SK-N-SH (cell line): Measurements from ENCODE around the gene TBCD. TPM values are rescaled to one million over a fixed set of nuclear protein-coding genes. Genes with fewer than 3 reads are reported as not detected.

ENCODE experiments used
- CTCF ChIA-PET: fragments of 300-600, 350-600 bp; formaldehyde crosslinking; extraction: SDS; loops from one replicate; lab custom pipeline; 2021; lab: Yijun Ruan, JAX
- POLR2A ChIA-PET: fragments of 350-600 bp; sonication (Branson Sonifier 250); formaldehyde crosslinking; extraction: SDS; loops from one replicate; lab custom pipeline; 2020; ENCODE audit warnings: antibody characterized with exemption, inconsistent platforms; lab: Yijun Ruan, JAX
- DNase-seq: peaks from one replicate; pipeline ENCODE4 v3.0.0; 2012
- H2AFZ ChIP-seq: fragments of 200-600 bp; sonication (generic); 2 replicates; pipeline ENCODE4 v1.8.1; 2016; ENCODE audit warnings: antibody characterized with exemption, mild to moderate bottlenecking, low read depth
- H3F3A ChIP-seq: fragments of 200-600 bp; sonication (generic); replicated peaks from 2 replicates; pipeline ENCODE3; 2016; ENCODE audit warnings: antibody characterized with exemption, mild to moderate bottlenecking; ENCODE audit not compliant: insufficient read depth
- H3K27ac ChIP-seq, 2 experiments: fragments of 200-500 bp in 1 of 2; fragments of 200-600 bp in 1 of 2; sonication (Bioruptor generic) in 1 of 2; sonication (generic), shearing (Covaris generic) in 1 of 2; 2 replicates each; pipeline versions ENCODE4 v1.5.1 to v1.6.1; 2014 to 2016; ENCODE audit warnings: low read depth in 2 of 2, inconsistent platforms in 1 of 2, low read length in 1 of 2, mild to moderate bottlenecking in 1 of 2, mixed read lengths in 1 of 2
- H3K27me3 ChIP-seq: fragments of 200-600 bp; sonication (generic), shearing (Covaris generic); 2 replicates; pipeline ENCODE4 v1.6.1; 2016; ENCODE audit warnings: mixed run types; ENCODE audit not compliant: insufficient read depth
- H3K36me3 ChIP-seq, 2 experiments: fragments of 200-500 bp in 1 of 2; fragments of 200-600 bp in 1 of 2; sonication (Bioruptor generic) in 1 of 2; sonication (generic) in 1 of 2; replicated peaks in 1 of 2; 2 replicates each; pipeline versions ENCODE3 to v1.5.1; 2014 to 2016; ENCODE audit warnings: low read length in 1 of 2, mild to moderate bottlenecking in 1 of 2; ENCODE audit not compliant: insufficient read depth in 2 of 2, control insufficient read depth in 1 of 2
- H3K4me1 ChIP-seq, 2 experiments: fragments of 200-500 bp in 1 of 2; fragments of 200-600 bp in 1 of 2; sonication (Bioruptor generic) in 1 of 2; sonication (generic), shearing (Covaris generic) in 1 of 2; 2 replicates each; pipeline versions ENCODE4 v1.5.1 to v1.6.1; 2014 to 2016; ENCODE audit warnings: low read depth in 1 of 2, low read length in 1 of 2, mixed run types in 1 of 2; ENCODE audit not compliant: insufficient read depth in 2 of 2, control insufficient read depth in 1 of 2
- H3K4me2 ChIP-seq: fragments of 200-600 bp; sonication (generic), shearing (Covaris generic); 2 replicates; pipeline ENCODE4 v1.6.1; 2017; ENCODE audit warnings: mixed run types
- H3K4me3 ChIP-seq, 2 experiments: fragments of 200-500 bp in 1 of 2; fragments of 200-600 bp in 1 of 2; sonication (Bioruptor generic) in 1 of 2; sonication (generic), shearing (Covaris generic) in 1 of 2; 2 replicates each; pipeline versions ENCODE4 v1.5.1 to v1.8.1; 2014 to 2016; ENCODE audit warnings: low read depth in 2 of 2, inconsistent platforms in 1 of 2, low read length in 1 of 2, mild to moderate bottlenecking in 1 of 2, mixed read lengths in 1 of 2, moderate library complexity in 1 of 2
- H3K79me2 ChIP-seq: fragments of 200-600 bp; sonication (generic); 2 replicates; pipeline ENCODE4 v1.8.1; 2017; ENCODE audit warnings: mild to moderate bottlenecking; ENCODE audit not compliant: insufficient read depth
- H3K9ac ChIP-seq: fragments of 200-600 bp; sonication (generic); 2 replicates; pipeline ENCODE4 v1.6.1; 2017; ENCODE audit warnings: mixed run types
- H3K9me2 ChIP-seq: fragments of 200-600 bp; sonication (generic); 2 replicates; pipeline ENCODE4 v1.6.1; 2017; ENCODE audit warnings: mixed run types
- H3K9me3 ChIP-seq: fragments of 200-600 bp; sonication (generic); 2 replicates; pipeline ENCODE4 v1.6.1; 2017; ENCODE audit warnings: mixed run types, mild to moderate bottlenecking, moderate library complexity
- H4K20me1 ChIP-seq: fragments of 200-600 bp; sonication (generic); 2 replicates; pipeline ENCODE4 v1.6.1; 2017; ENCODE audit warnings: mild to moderate bottlenecking, mixed run types; ENCODE audit not compliant: insufficient read depth
- CHD2 ChIP-seq: fragments of 150-350 bp; IDR thresholded peaks from 2 replicates; pipeline ENCODE4 v1.6.1; 2018; ENCODE audit warnings: low read length; ENCODE audit not compliant: partially characterized antibody
- ELF1 ChIP-seq: IDR thresholded peaks from 2 replicates; pipeline ENCODE4 v1.4.0; 2012
- EP300 ChIP-seq, 2 experiments: IDR thresholded peaks; 2 replicates each; pipeline versions ENCODE4 v1.4.0 to v1.6.1; 2012; ENCODE audit warnings: borderline replicate concordance in 1 of 2, low read depth in 1 of 2, low read length in 1 of 2
- EZH2phosphoT487 ChIP-seq: fragments of 200-600 bp; sonication (generic); IDR thresholded peaks from 2 replicates; pipeline ENCODE4 v1.6.1; 2017; ENCODE audit warnings: low read depth, mixed run types, mild to moderate bottlenecking, antibody characterized with exemption, moderate library complexity, borderline replicate concordance
- FOXM1 ChIP-seq: IDR thresholded peaks from 2 replicates; pipeline ENCODE4 v1.4.0; 2012; ENCODE audit warnings: low read depth, mild to moderate bottlenecking
- JUND ChIP-seq: IDR thresholded peaks from 2 replicates; pipeline ENCODE4 v1.4.0; 2012
- MEF2A ChIP-seq: IDR thresholded peaks from 2 replicates; pipeline ENCODE4 v1.4.0; 2012; ENCODE audit warnings: low read depth, borderline replicate concordance
- NFIC ChIP-seq: IDR thresholded peaks from 2 replicates; pipeline ENCODE4 v1.4.0; 2012; ENCODE audit warnings: borderline replicate concordance
- NRF1 ChIP-seq: IDR thresholded peaks from 2 replicates; pipeline ENCODE4 v1.6.1; 2012; ENCODE audit warnings: low read depth, mild to moderate bottlenecking, low read length
- PBX3 ChIP-seq: IDR thresholded peaks from 2 replicates; pipeline ENCODE4; 2012
- RAD21 ChIP-seq: IDR thresholded peaks from 2 replicates; pipeline ENCODE4 v1.6.1; 2012; ENCODE audit warnings: mild to moderate bottlenecking, low read length
- RCOR1 ChIP-seq: fragments of 150-350 bp; IDR thresholded peaks from 2 replicates; pipeline ENCODE4 v1.6.1; 2017; ENCODE audit warnings: antibody characterized with exemption, low read length
- TAF1 ChIP-seq: IDR thresholded peaks from 2 replicates; pipeline ENCODE4 v1.6.1; 2012; ENCODE audit warnings: low read depth, mild to moderate bottlenecking, low read length, moderate library complexity, borderline replicate concordance
- TEAD4 ChIP-seq: IDR thresholded peaks from 2 replicates; pipeline ENCODE4 v1.4.0; 2012; ENCODE audit warnings: mild to moderate bottlenecking, borderline replicate concordance; ENCODE audit not compliant: insufficient read depth
- USF1 ChIP-seq: IDR thresholded peaks from 2 replicates; pipeline ENCODE4 v1.4.0; 2012; ENCODE audit warnings: low read depth, borderline replicate concordance
- ZBTB33 ChIP-seq: IDR thresholded peaks from 2 replicates; pipeline ENCODE4 v1.4.0; 2012; ENCODE audit warnings: low read depth, borderline replicate concordance
- WGBS: methylation state at CpG from one replicate; pipeline ENCODE4 v1.1.6; 2017; ENCODE audit warnings: low lambda C conversion rate; 5-methylcytosine and 5-hydroxymethylcytosine counted together
- polyA plus RNA-seq, 3 experiments: library from polyadenylated mRNA; depleted of rRNA; stranded (reverse); fragments of >200 nt; gene quantifications; 2 replicates each; pipeline ENCODE4 v1.2.3, GENCODE V29; 2012

TBCD gene
- polyA plus RNA-seq, 1 of the 3 experiments (the other 2 are of a cell fraction): 107 TPM

GRCh38 chr17:82960419-82961271 lies 208.8 kb downstream of the TBCD start:
- CTCF ChIA-PET: no interaction called here
- Histone ChIP-seq H3K36me3 (no peaks in the 10 kb centered on the region), H3K4me1 (no peaks in the 10 kb centered on the region), H3F3A (no peaks in the 10 kb centered on the region), H3K9ac (no peak overlapping the region), H3K27ac (no peak overlapping the region), H3K4me3 (no peak overlapping the region), H3K9me2 (no peaks in the 10 kb centered on the region), H3K4me2 (no peak overlapping the region), H2AFZ (no peak overlapping the region), H3K9me3 (no peaks in the 10 kb centered on the region), H4K20me1 (no peaks in the 10 kb centered on the region), H3K27me3 (no peaks in the 10 kb centered on the region), H3K79me2 (no peaks in the 10 kb centered on the region)
- no peak for DNase-seq
- TF ChIP-seq NFIC (no peak), MEF2A (no peak), EZH2phosphoT487 (no peak), PBX3 (no peak), EP300 (IDR thresholded peaks at IDR 0.05; ENCODE audit: borderline replicate concordance in 1 of 2, low read depth in 1 of 2, low read length in 1 of 2) (no peak), JUND (no peak), FOXM1 (no peak), RCOR1 (no peak), TAF1 (no peak), ELF1 (no peak), RAD21 (no peak), ZBTB33 (no peak), TEAD4 (no peak), USF1 (no peak), NRF1 (no peak), CHD2 (no peak)
- 94% methylated on average over 65 of the region's 67 CpGs for WGBS
- POLR2A ChIA-PET: interaction anchor here (0.7 kb wide), 1 partner anchor 181 kb away, joined by 3 read pairs; no protein-coding TSS in a partner anchor
